K562 (cell line): ENCODE data around the gene NAXE. TPM values are rescaled to one million over a fixed set of nuclear protein-coding genes. Genes with fewer than 3 reads are reported as not detected.

ENCODE experiments used
- ATF4 ChIP-seq: fragments of 450-650 bp; formaldehyde crosslinking; IDR thresholded peaks from 2 replicates; pipeline ENCODE4 v1.4.0; 2022; ENCODE audit warnings: mild to moderate bottlenecking, moderate library complexity
- ATF7 ChIP-seq: fragments of 450-650 bp; IDR thresholded peaks from 2 replicates; pipeline ENCODE4 v1.7.1; 2014; ENCODE audit warnings: mild to moderate bottlenecking, moderate library complexity
- CBX1 ChIP-seq: sonication (generic); IDR thresholded peaks from 2 replicates; pipeline ENCODE4 v1.6.1; 2016; ENCODE audit warnings: antibody characterized with exemption, low read depth, mild to moderate bottlenecking
- CUX1 ChIP-seq: fragments of 200-800 bp; sonication (Bioruptor generic); IDR thresholded peaks from 2 replicates; pipeline ENCODE4 v1.6.1; 2016; ENCODE audit warnings: missing genetic modification characterization, missing compliant biosample characterization
- E2F3 ChIP-seq: fragments of 250-450 bp; sonication (Bioruptor Pico); IDR thresholded peaks from 2 replicates; pipeline ENCODE4 v1.4.0; 2020; ENCODE audit warnings: mild to moderate bottlenecking
- EGR1 ChIP-seq: fragments of 450-650 bp; conservative IDR thresholded peaks from 2 replicates; pipeline ENCODE4 v1.6.1; 2017; ENCODE audit warnings: mild to moderate bottlenecking
- EP400 ChIP-seq: fragments of 450-650 bp; IDR thresholded peaks from 2 replicates; pipeline ENCODE4 v1.6.1; 2017; ENCODE audit warnings: antibody characterized with exemption, mild to moderate bottlenecking, moderate library complexity
- GABPA ChIP-seq: fragments of 200-800 bp; sonication (Bioruptor generic); conservative IDR thresholded peaks from 2 replicates; pipeline ENCODE4 v1.6.1; 2016; ENCODE audit warnings: low read depth, missing genetic modification characterization, missing compliant biosample characterization
- HDAC2 ChIP-seq: fragments of 450-650 bp; IDR thresholded peaks from 2 replicates; pipeline ENCODE4 v1.6.1; 2016; ENCODE audit warnings: mild to moderate bottlenecking
- HMGN3 ChIP-seq: IDR thresholded peaks from 2 replicates; pipeline ENCODE4 v1.6.1; 2011; ENCODE audit warnings: borderline replicate concordance, low read depth, mild to moderate bottlenecking, mixed read lengths, low read length; ENCODE audit not compliant: insufficient read length; ENCODE audit errors: extremely low read depth
- HNRNPLL ChIP-seq: fragments of 200-400 bp; formaldehyde crosslinking; IDR thresholded peaks from 2 replicates; pipeline ENCODE4 v1.6.1; 2017; ENCODE audit warnings: low read length, low read depth, mild to moderate bottlenecking; ENCODE audit not compliant: poor library complexity, severe bottlenecking
- HNRNPUL1 ChIP-seq: fragments of 200-400 bp; formaldehyde crosslinking; IDR thresholded peaks from 2 replicates; pipeline ENCODE4 v1.6.1; 2017; ENCODE audit warnings: low read length
- JUND ChIP-seq, 2 experiments: IDR thresholded peaks; 2 replicates in 1 of 2; 3 replicates in 1 of 2; pipeline ENCODE4 v1.6.1; 2011; ENCODE audit warnings: borderline replicate concordance in 2 of 2, low read depth in 2 of 2, low read length in 2 of 2, improper control_type of control experiment in 1 of 2, missing biosample characterization in 1 of 2, missing genetic modification characterization in 1 of 2, missing genetic modification reagents in 1 of 2
- MIER1 ChIP-seq: fragments of 450-650 bp; IDR thresholded peaks from 2 replicates; pipeline ENCODE4 v1.6.1; 2016; ENCODE audit warnings: antibody characterized with exemption, mild to moderate bottlenecking, low read depth
- MLX ChIP-seq, 2 experiments: fragments of 450-650 bp in 1 of 2; sonication (generic) in 1 of 2; formaldehyde crosslinking; conservative IDR thresholded peaks; 2 replicates each; pipeline versions ENCODE4 v1.4.0 to v1.8.1; 2020 to 2022; ENCODE audit warnings: mild to moderate bottlenecking in 1 of 2, missing genetic modification reagents in 1 of 2
- MYBL2 ChIP-seq, 2 experiments: fragments of 450-650 bp in 1 of 2; sonication (generic) in 1 of 2; formaldehyde crosslinking in 1 of 2; IDR thresholded peaks; 2 replicates each; pipeline versions ENCODE4 v1.6.1 to v1.8.1; 2017 to 2022; ENCODE audit warnings: borderline replicate concordance in 1 of 2, inconsistent platforms in 1 of 2, low read depth in 1 of 2, mild to moderate bottlenecking in 1 of 2, missing genetic modification reagents in 1 of 2, moderate library complexity in 1 of 2
- SIN3B ChIP-seq: fragments of 450-650 bp; IDR thresholded peaks from 2 replicates; pipeline ENCODE4 v1.6.1; 2017; ENCODE audit warnings: low read depth, mild to moderate bottlenecking, moderate library complexity
- TAF15 ChIP-seq: fragments of 200-400 bp; formaldehyde crosslinking; IDR thresholded peaks from 2 replicates; pipeline ENCODE4 v1.6.1; 2017; ENCODE audit warnings: mild to moderate bottlenecking, low read depth, low read length, moderate library complexity
- ZNF217 ChIP-seq: sonication (generic); formaldehyde crosslinking; IDR thresholded peaks from 2 replicates; pipeline ENCODE4 v1.8.0; 2022; ENCODE audit warnings: mild to moderate bottlenecking, missing genetic modification reagents
- ZNF586 ChIP-seq: fragments of 450-650 bp; formaldehyde crosslinking; conservative IDR thresholded peaks from 2 replicates; pipeline ENCODE4 v1.4.0; 2020; ENCODE audit warnings: mild to moderate bottlenecking, moderate library complexity
- ZNF830 ChIP-seq: fragments of 250-450 bp; sonication (Bioruptor Pico); IDR thresholded peaks from 2 replicates; pipeline ENCODE4 v1.5.0; 2021; ENCODE audit warnings: mild to moderate bottlenecking
- polyA plus RNA-seq, 8 experiments: library from polyadenylated mRNA; depleted of rRNA in 4 of 8; stranded (reverse) in 5 of 8; unstranded in 3 of 8; fragments of >200 nt; fragmentation: Nextera tagmentation in 2 of 8; fragmentation: Illumina TruSeq in 1 of 8; extraction: Ambion mirVana in 2 of 8; extraction: Trizol in 1 of 8; gene quantifications; 2 replicates each; pipeline versions ENCODE4 v1.2.1 to v1.2.3, GENCODE V29; 2011 to 2014; ENCODE audit warnings: inconsistent platforms in 1 of 8, missing spikeins in 1 of 8
- total RNA-seq, 7 experiments: library from RNA; depleted of rRNA in 6 of 7; stranded (reverse); fragments of >200 nt in 6 of 7; fragmentation: Illumina TruSeq in 2 of 7; extraction: Trizol in 2 of 7; gene quantifications; 2 replicates each; pipeline versions ENCODE4 v1.2.1 to v1.2.3, GENCODE V29; 2011 to 2021; ENCODE audit warnings: low replicate concordance in 1 of 7

Gene NAXE
- total and polyA plus RNA-seq, 9 of the 15 experiments (the other 6 are each of a cell fraction or from before 2014, with no cell fraction given) = 27.3 to 137 (median 90.0) TPM

GRCh38 chr1:156571919-156572662, 19.5 kb upstream of the NAXE start, which contains the start of gene IQGAP3 (continued):
- TF ChIP-seq MLX (CRISPR knock-in tag; conservative IDR thresholded peaks at IDR 0.05) = no peak
- no peak for TF ChIP-seq ATF4 (CRISPR knock-in tag)
- no peak for TF ChIP-seq EGR1
- TF ChIP-seq HDAC2 = peak; percentile 88
- TF ChIP-seq EP400 = peak; percentile 84
- no peak for TF ChIP-seq HNRNPUL1
- TF ChIP-seq ATF7 = 0 out of 2 replicates have a peak, but pooled peaks have one; percentile 55
- no peak for TF ChIP-seq MIER1
- no peak for TF ChIP-seq TAF15
- no peak for TF ChIP-seq ZNF586 (CRISPR knock-in tag)
- TF ChIP-seq ZNF217 (CRISPR knock-in tag) = no peak
- no peak for TF ChIP-seq HNRNPLL
- TF ChIP-seq JUND (IDR thresholded peaks at IDR 0.05; ENCODE audit: borderline replicate concordance, low read depth, low read length) = peak; percentile 24; the same call in 1 of the 2 replicates
- no peak; the same call in 2 of the 3 replicates for TF ChIP-seq JUND (tag; IDR thresholded peaks at IDR 0.05; ENCODE audit: borderline replicate concordance, low read depth, low read length)
- 0 out of 2 replicates have a peak, but pooled peaks have one; percentile 43 for TF ChIP-seq E2F3
- TF ChIP-seq CUX1 (CRISPR knock-in tag) = no peak
- TF ChIP-seq GABPA (tag) = peak; percentile 95
- peak; percentile 95 for TF ChIP-seq MYBL2 (IDR thresholded peaks at IDR 0.05; ENCODE audit: low read depth)
- peak; percentile 62; the same call in 1 of the 2 replicates for TF ChIP-seq MYBL2 (CRISPR knock-in tag; IDR thresholded peaks at IDR 0.05; ENCODE audit: borderline replicate concordance)
- TF ChIP-seq HMGN3 = peak; percentile 61
- no peak for TF ChIP-seq CBX1
- TF ChIP-seq SIN3B = peak; percentile 83
- TF ChIP-seq ZNF830 (CRISPR knock-in tag) = no peak
